T-cell (primary cell): ENCODE measurements around the gene OR5AK2. TPM values are rescaled to one million over a fixed set of nuclear protein-coding genes. Genes with fewer than 3 reads are reported as not detected.

Source experiments
- ATAC-seq, 4 experiments: fragments of 200-7000 bp in 3 of 4; fragments of 150-1000 bp in 1 of 4; cut with Tn5 transposase; replicated peaks in 1 of 4; 1 replicate in 3 of 4; 2 replicates in 1 of 4; pipeline ENCODE4 v1.10.0; 2021; ENCODE audit warnings: moderate library complexity in 3 of 4, mild to moderate bottlenecking in 2 of 4, moderate number of reproducible peaks in 1 of 4
- CTCF ChIA-PET, 2 donors: fragments of 300-600 bp; sonication (Branson Sonifier 250); formaldehyde crosslinking; loops; one replicate each; lab custom pipeline; 2022; ENCODE audit warnings: antibody characterized with exemption in 2 of 2; lab: Charles Lee
- POLR2A ChIA-PET, 2 donors: fragments of 300-600 bp; sonication (Branson Sonifier 250); formaldehyde crosslinking; loops; one replicate each; lab custom pipeline; 2022; ENCODE audit warnings: antibody characterized with exemption in 2 of 2; lab: Charles Lee
- DNase-seq, 35 experiments: peaks; one replicate each; pipeline versions ENCODE4 v3.0.0 to v3.0.0-alpha.2; 2013 to 2023
- H3K27ac ChIP-seq: one replicate; pipeline ENCODE4 v1.5.1; 2013; ENCODE audit warnings: low read length
- H3K27me3 ChIP-seq, 2 experiments: replicated peaks in 1 of 2; 1 replicate in 1 of 2; 2 replicates in 1 of 2; pipeline versions ENCODE4 v1.6.1 to v1.7.0; 2013; ENCODE audit warnings: low read length in 1 of 2, mixed read lengths in 1 of 2; ENCODE audit not compliant: control insufficient read depth in 2 of 2, insufficient read depth in 2 of 2; ENCODE audit errors: extremely low read depth in 1 of 2
- H3K36me3 ChIP-seq, 2 donors: 1 replicate in 1 of 2; 2 replicates in 1 of 2; pipeline versions ENCODE4 v1.6.1 to v1.7.0; 2013; ENCODE audit warnings: low read length in 1 of 2; ENCODE audit not compliant: control insufficient read depth in 2 of 2, insufficient read depth in 1 of 2; ENCODE audit errors: extremely low read depth in 1 of 2
- H3K4me1 ChIP-seq, 2 experiments: 1 replicate in 1 of 2; 2 replicates in 1 of 2; pipeline versions ENCODE4 v1.6.1 to v1.7.0; 2013; ENCODE audit warnings: low read length in 2 of 2, mixed read lengths in 1 of 2; ENCODE audit not compliant: insufficient read depth in 2 of 2, control insufficient read depth in 1 of 2; ENCODE audit errors: extremely low read depth in 1 of 2
- H3K4me3 ChIP-seq, 2 donors: 1 replicate in 1 of 2; 2 replicates in 1 of 2; pipeline versions ENCODE4 v1.5.1 to v1.7.0; 2013; ENCODE audit warnings: mild to moderate bottlenecking in 2 of 2, low read length in 1 of 2, moderate library complexity in 1 of 2; ENCODE audit not compliant: control insufficient read depth in 1 of 2; ENCODE audit errors: extremely low read depth in 1 of 2
- H3K9me3 ChIP-seq: 2 replicates; pipeline ENCODE4 v1.7.0; 2013
- H3K27ac Mint-ChIP-seq, 2 donors: one replicate each; pipeline ENCODE4 v1.8.0; 2020 to 2021; ENCODE audit warnings: mild to moderate bottlenecking in 2 of 2, mixed read lengths in 2 of 2
- H3K27me3 Mint-ChIP-seq, 2 donors: one replicate each; pipeline ENCODE4 v1.8.0; 2021 to 2022; ENCODE audit warnings: mixed read lengths in 2 of 2
- H3K36me3 Mint-ChIP-seq: one replicate; pipeline ENCODE4 v1.8.0; 2021; ENCODE audit warnings: mixed read lengths
- H3K4me1 Mint-ChIP-seq, 3 donors: one replicate each; pipeline ENCODE4 v1.8.0; 2020 to 2022; ENCODE audit warnings: mixed read lengths in 3 of 3, mild to moderate bottlenecking in 1 of 3
- H3K4me3 Mint-ChIP-seq, 3 donors: one replicate each; pipeline ENCODE4 v1.8.0; 2020 to 2022; ENCODE audit warnings: mild to moderate bottlenecking in 3 of 3, mixed read lengths in 3 of 3, moderate library complexity in 3 of 3
- H3K9me3 Mint-ChIP-seq, 3 donors: one replicate each; pipeline ENCODE4 v1.8.0; 2020 to 2022; ENCODE audit warnings: mixed read lengths in 3 of 3
- WGBS: methylation state at CpG from one replicate; pipeline ENCODE4 v1.1.5; 2013; ENCODE audit warnings: missing lambda C conversion rate; ENCODE audit not compliant: insufficient coverage; 5-methylcytosine and 5-hydroxymethylcytosine counted together
- total RNA-seq, 35 experiments: library from RNA in 6 of 35; stranded (reverse) in 6 of 35; fragments of 120-200 nt in 1 of 35; gene quantifications; one replicate each; pipeline versions ENCODE4 v1.2.1 to v1.2.4 and lab custom pipeline; 2013 to 2026

The OR5AK2 gene
- total RNA-seq, 5 donors from 2014 or later (not counting 1 experiment from before 2014, with no cell fraction given): not detected

DNA sequence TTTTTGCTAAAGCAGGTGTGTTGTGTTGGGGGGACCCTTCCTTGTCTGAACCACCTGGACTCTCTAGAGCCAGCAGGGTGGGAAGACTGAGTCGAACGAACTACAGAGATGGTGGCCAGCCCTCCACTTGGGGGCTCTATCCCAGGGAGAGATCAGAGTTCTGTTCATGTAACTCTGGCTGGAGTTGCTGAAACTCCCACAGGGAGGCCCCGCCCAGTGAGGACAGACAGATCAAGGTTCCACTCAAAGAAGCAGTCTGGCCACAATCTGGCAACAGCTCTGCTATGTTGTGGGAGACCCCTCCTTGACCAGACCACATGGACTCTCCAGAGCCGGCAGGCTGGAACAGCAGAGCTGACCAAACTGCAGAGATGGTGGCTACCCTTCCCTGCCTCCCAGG, 20.2 kb upstream of the OR5AK2 start:
- H3K27ac Mint-ChIP-seq: no peak overlapping the region
- H3K27me3 Mint-ChIP-seq: no peaks in the 10 kb centered on the region
- ChIA-PET POLR2A (no interaction called here), CTCF (no interaction called here)
- no peaks in the 10 kb centered on the region for H3K4me1 Mint-ChIP-seq
- Histone ChIP-seq H3K4me1 (no peaks in the 10 kb centered on the region), H3K9me3 (no peaks in the 10 kb centered on the region), H3K4me3 (no peak overlapping the region), H3K36me3 (no peaks in the 10 kb centered on the region), H3K27ac (no peak overlapping the region), H3K27me3 (no peaks in the 10 kb centered on the region)
- H3K9me3 Mint-ChIP-seq: peaks cover 11 to 17% (median 12%) of the 10 kb centered on the region in 3 donors
- H3K4me3 Mint-ChIP-seq: no peak overlapping the region
- DNase-seq (no peak), ATAC-seq (no peak)
- no peaks in the 10 kb centered on the region for H3K36me3 Mint-ChIP-seq
- WGBS: 76% methylated on average over 4 of the region's 4 CpGs

DNA sequence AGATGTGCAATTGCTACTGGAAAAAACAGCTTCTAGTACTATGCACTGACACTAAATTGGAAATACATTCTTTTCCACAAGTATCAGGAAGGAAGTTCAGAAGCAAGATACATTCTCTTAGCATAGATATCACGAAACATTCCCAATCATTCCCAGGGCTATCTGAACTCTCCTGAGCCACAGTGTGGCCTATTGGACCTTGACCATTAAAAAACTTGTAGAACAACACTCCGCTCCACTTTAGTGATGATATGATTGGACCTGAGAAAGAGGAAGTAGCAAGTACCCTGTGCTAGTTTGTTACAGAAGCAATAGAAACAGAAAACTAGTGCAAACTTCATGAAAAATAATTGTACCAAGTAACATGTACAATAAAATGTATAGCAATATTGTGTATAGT, 11.4 kb upstream of the OR5AK2 start:
- ATAC-seq: no peak
- Mint-ChIP-seq H3K4me1 (no peaks in the 10 kb centered on the region), H3K4me3 (no peak overlapping the region), H3K36me3 (no peaks in the 10 kb centered on the region), H3K9me3 (peaks cover 0 to 4% (median 0%) of the 10 kb centered on the region in 3 donors), H3K27me3 (no peaks in the 10 kb centered on the region), H3K27ac (no peak overlapping the region)
- no peaks in the 10 kb centered on the region for H3K27me3 ChIP-seq
- no peak for DNase-seq
- WGBS: no CpG with 5 or more reads among the region's 2 CpGs
- H3K4me3 ChIP-seq: no peak overlapping the region
- H3K4me1 ChIP-seq: no peaks in the 10 kb centered on the region
- POLR2A ChIA-PET: no interaction called here
- no peaks in the 10 kb centered on the region for H3K9me3 ChIP-seq
- H3K27ac ChIP-seq: no peak overlapping the region
- no peaks in the 10 kb centered on the region for H3K36me3 ChIP-seq
- CTCF ChIA-PET: no interaction called here

DNA sequence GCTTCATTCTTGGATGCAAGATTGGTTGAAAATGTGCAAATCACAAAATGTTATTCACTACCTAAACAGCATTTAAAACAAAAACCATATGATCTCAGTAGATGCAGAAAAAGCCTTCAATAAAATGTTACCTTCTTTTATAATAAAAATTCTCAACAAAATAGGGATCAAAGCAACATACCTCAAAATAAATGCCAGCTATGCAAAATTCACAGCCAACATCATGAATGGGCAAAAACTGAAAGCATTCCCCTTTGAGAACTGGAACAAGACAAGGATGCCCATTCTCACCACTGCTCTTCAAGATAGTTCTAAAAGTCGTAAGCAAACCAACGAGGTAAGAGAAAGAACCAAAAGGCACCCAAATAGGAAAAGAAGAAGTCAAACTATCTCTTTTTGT, 2.0 kb downstream of the OR5AK2 start:
- no peak overlapping the region for H3K27ac Mint-ChIP-seq
- Histone ChIP-seq H3K36me3 (no peaks in the 10 kb centered on the region), H3K4me1 (no peaks in the 10 kb centered on the region), H3K27ac (no peak overlapping the region), H3K4me3 (no peak overlapping the region), H3K27me3 (no peaks in the 10 kb centered on the region), H3K9me3 (no peaks in the 10 kb centered on the region)
- DNase-seq: no peak
- no peak for ATAC-seq
- CTCF ChIA-PET: no interaction called here
- no CpG with 5 or more reads among the region's 2 CpGs for WGBS
- H3K36me3 Mint-ChIP-seq: no peaks in the 10 kb centered on the region
- H3K4me1 Mint-ChIP-seq: no peaks in the 10 kb centered on the region
- no peak overlapping the region for H3K4me3 Mint-ChIP-seq
- peaks cover 22 to 24% (median 22%) of the 10 kb centered on the region in 3 donors for H3K9me3 Mint-ChIP-seq
- POLR2A ChIA-PET: no interaction called here
- peaks cover 0 to 3% of the 10 kb centered on the region in 2 donors for H3K27me3 Mint-ChIP-seq

DNA sequence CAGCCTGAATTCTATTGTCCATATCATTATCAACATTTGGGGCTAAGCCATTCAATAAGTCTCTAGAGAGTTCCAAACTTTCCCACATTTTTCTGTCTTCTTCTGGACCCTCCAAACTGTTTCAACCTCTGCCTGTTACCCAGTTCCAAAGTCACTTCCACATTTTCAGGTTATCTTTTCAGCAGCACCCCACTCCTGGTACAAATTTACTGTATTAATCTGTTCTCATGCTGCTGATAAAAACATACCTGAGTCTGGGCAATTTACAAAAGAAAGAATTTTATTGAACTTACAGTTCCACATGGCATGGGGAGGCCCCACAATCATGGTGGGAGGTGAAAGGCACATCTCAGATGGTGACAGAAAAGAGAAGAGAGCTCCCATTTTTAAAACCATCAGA, 5.8 kb downstream of the OR5AK2 start:
- CTCF ChIA-PET: no interaction called here
- no peaks in the 10 kb centered on the region for H3K27me3 Mint-ChIP-seq
- H3K9me3 ChIP-seq: no peaks in the 10 kb centered on the region
- H3K4me1 Mint-ChIP-seq: no peaks in the 10 kb centered on the region
- H3K9me3 Mint-ChIP-seq: peaks cover 25 to 33% (median 33%) of the 10 kb centered on the region in 3 donors
- no peaks in the 10 kb centered on the region for H3K27me3 ChIP-seq
- POLR2A ChIA-PET: no interaction called here
- no peak overlapping the region for H3K4me3 Mint-ChIP-seq
- H3K36me3 Mint-ChIP-seq: no peaks in the 10 kb centered on the region
- no peak overlapping the region for H3K4me3 ChIP-seq
- H3K4me1 ChIP-seq: no peaks in the 10 kb centered on the region
- DNase-seq (no peak), ATAC-seq (no peak)
- no peak overlapping the region for H3K27ac ChIP-seq
- no peak overlapping the region for H3K27ac Mint-ChIP-seq
- H3K36me3 ChIP-seq: no peaks in the 10 kb centered on the region

DNA sequence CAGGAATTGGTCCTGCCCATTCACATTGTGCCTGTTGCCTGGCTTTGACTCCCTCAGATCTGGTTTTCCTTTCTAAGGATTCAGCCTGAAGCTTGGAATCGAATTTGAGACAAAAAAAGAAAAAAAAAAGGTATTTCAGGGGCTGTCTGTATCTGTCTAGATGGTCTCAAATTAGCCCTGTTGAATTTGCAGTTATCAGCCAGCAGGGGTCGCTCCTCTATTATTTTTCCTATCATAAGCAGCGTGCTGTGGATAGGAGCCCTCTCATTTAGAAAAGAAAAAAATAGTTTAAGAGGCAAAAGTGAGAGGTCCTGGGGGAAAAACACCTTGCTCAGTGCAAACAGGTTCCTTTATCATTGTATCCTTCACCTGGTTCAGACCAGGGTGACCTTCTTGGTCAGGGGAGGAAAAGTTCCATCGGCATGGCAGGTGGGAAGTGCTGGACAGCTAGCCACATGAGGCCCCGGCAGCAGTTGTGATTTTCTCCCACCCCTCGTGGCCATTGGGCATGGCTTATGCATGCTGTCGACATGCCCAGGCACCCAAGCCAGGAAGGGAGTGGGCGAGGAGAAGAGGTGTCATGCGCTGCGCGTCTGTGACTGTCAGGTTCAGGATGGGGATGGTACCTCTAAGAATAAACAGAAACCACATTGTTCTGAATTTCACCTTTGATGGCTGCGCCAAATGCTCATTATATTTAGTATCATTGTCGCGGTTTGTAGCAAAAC, 13.1 kb downstream of the OR5AK2 start:
- no peak overlapping the region for H3K4me3 Mint-ChIP-seq
- DNase-seq: no peak
- ATAC-seq: no peak
- H3K36me3 Mint-ChIP-seq: no peaks in the 10 kb centered on the region
- POLR2A ChIA-PET: no interaction called here
- Histone ChIP-seq H3K4me1 (no peaks in the 10 kb centered on the region), H3K27me3 (no peaks in the 10 kb centered on the region), H3K27ac (no peak overlapping the region), H3K4me3 (no peak overlapping the region), H3K9me3 (no peaks in the 10 kb centered on the region), H3K36me3 (no peaks in the 10 kb centered on the region)
- no peaks in the 10 kb centered on the region for H3K27me3 Mint-ChIP-seq
- no peak overlapping the region for H3K27ac Mint-ChIP-seq
- H3K9me3 Mint-ChIP-seq: peaks cover 8 to 14% (median 11%) of the 10 kb centered on the region in 3 donors
- no peaks in the 10 kb centered on the region for H3K4me1 Mint-ChIP-seq
- CTCF ChIA-PET: no interaction called here
- WGBS: 94% methylated on average over 3 of the region's 14 CpGs

DNA sequence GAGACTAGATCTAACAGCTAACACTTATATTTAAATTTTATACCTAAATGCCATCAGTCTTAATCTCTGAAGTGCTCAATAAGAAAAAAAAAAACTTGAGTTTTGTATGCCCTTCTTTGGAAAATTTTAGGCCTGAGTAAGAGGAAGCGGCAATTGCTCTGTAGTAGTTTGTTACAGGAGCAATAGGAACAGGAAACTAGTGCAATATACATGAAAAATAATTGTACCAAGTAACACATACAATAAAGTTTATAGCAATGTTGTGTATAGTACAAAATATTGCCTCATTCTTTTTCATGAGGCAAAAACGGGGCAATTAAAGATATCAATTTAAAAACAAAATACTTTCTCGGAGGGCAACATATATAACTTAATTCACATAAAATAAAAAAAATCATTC, 19.7 kb downstream of the OR5AK2 start:
- no peaks in the 10 kb centered on the region for H3K27me3 Mint-ChIP-seq
- CTCF ChIA-PET: no interaction called here
- no peak for ATAC-seq
- no peak for DNase-seq
- Histone ChIP-seq H3K36me3 (no peaks in the 10 kb centered on the region), H3K9me3 (no peaks in the 10 kb centered on the region), H3K27me3 (no peaks in the 10 kb centered on the region), H3K27ac (no peak overlapping the region), H3K4me3 (no peak overlapping the region), H3K4me1 (no peaks in the 10 kb centered on the region)
- no peaks in the 10 kb centered on the region for H3K36me3 Mint-ChIP-seq
- POLR2A ChIA-PET: no interaction called here
- H3K4me3 Mint-ChIP-seq: no peak overlapping the region
- H3K4me1 Mint-ChIP-seq: no peaks in the 10 kb centered on the region
- WGBS: no CpG with 5 or more reads among the region's 3 CpGs
- H3K27ac Mint-ChIP-seq: no peak overlapping the region
- H3K9me3 Mint-ChIP-seq: peaks cover 0 to 2% (median 0%) of the 10 kb centered on the region in 3 donors

DNA sequence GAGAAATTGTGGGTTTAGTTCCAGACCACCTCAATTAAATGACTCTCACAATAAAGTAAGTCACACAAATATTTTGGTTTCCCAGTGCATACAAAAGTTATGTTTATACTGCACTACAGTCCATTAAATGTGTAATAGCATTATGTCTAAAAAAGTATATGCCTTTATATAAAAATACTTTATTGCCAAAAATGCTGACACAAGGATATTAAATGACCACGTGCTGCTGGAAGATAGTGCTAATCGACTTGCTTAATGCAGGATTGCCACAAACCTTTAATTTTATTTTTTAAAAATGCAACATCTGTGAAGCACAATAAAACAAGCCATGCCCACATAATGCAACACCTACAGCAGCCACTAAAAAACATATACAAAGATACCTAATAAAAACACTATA, 27.0 kb downstream of the OR5AK2 start:
- ATAC-seq (no peak), DNase-seq (no peak)
- Histone ChIP-seq H3K27me3 (no peaks in the 10 kb centered on the region), H3K4me1 (no peaks in the 10 kb centered on the region), H3K36me3 (no peaks in the 10 kb centered on the region), H3K27ac (no peak overlapping the region), H3K9me3 (no peaks in the 10 kb centered on the region), H3K4me3 (no peak overlapping the region)
- no peak overlapping the region for H3K27ac Mint-ChIP-seq
- no peaks in the 10 kb centered on the region for H3K36me3 Mint-ChIP-seq
- ChIA-PET CTCF (no interaction called here), POLR2A (no interaction called here)
- WGBS: 83% methylated on average over 1 of the region's 2 CpGs
- H3K27me3 Mint-ChIP-seq: no peaks in the 10 kb centered on the region
- peaks cover 0 to 7% (median 3%) of the 10 kb centered on the region in 3 donors for H3K9me3 Mint-ChIP-seq
- H3K4me1 Mint-ChIP-seq: no peaks in the 10 kb centered on the region
- H3K4me3 Mint-ChIP-seq: no peak overlapping the region
